Measurements from ENCODE around the gene EML2. TPM values are rescaled to one million over a fixed set of nuclear protein-coding genes. Genes with fewer than 3 reads are reported as not detected.
A peak's percentile ranks its signal among the peaks of the same experiment; 100 is the strongest.
"Not testable (repeated sequence)": the region's sequence is repeated elsewhere in the genome, so short reads cannot be mapped to it uniquely, and the experiment has no call there.

The EML2 gene
- total RNA-seq, 2 experiments from 2014 or later: 93.1 to 94.2 TPM

- no peak overlapping the region for H3K4me3 Mint-ChIP-seq
- no peak for DNase-seq
- H3K27me3 Mint-ChIP-seq: no peaks in the 10 kb centered on the region
- no peak for ATAC-seq (ENCODE audit: low read depth)
- no peaks in the 10 kb centered on the region for H3K9me3 Mint-ChIP-seq
- H3K36me3 Mint-ChIP-seq: peaks cover 46% of the 10 kb centered on the region
- POLR2A ChIA-PET: no interaction called here
- H3K27ac Mint-ChIP-seq: peak overlapping the region; percentile 5
- H3K4me1 Mint-ChIP-seq: peaks cover 5% of the 10 kb centered on the region
Observed at GRCh38 chr19:45623984-45624383, 15.2 kb downstream of the EML2 start.

- DNase-seq (no peak), ATAC-seq (ENCODE audit: low read depth) (no peak)
- POLR2A ChIA-PET: interaction anchor here (0.6 kb wide), 1 partner anchor 45 kb away, joined by 3 read pairs; no protein-coding TSS in a partner anchor
- H3K27ac Mint-ChIP-seq: no peak overlapping the region
- H3K4me1 Mint-ChIP-seq: peaks cover 5% of the 10 kb centered on the region
- peaks cover 42% of the 10 kb centered on the region for H3K36me3 Mint-ChIP-seq
- H3K27me3 Mint-ChIP-seq: no peaks in the 10 kb centered on the region
- no peaks in the 10 kb centered on the region for H3K9me3 Mint-ChIP-seq
- no peak overlapping the region for H3K4me3 Mint-ChIP-seq
Observed at GRCh38 chr19:45621976-45622503, 17.2 kb downstream of the EML2 start.

- DNase-seq: no peak
- Mint-ChIP-seq H3K27ac (no peak overlapping the region), H3K36me3 (peaks cover 43% of the 10 kb centered on the region), H3K4me1 (peaks cover 5% of the 10 kb centered on the region), H3K4me3 (no peak overlapping the region), H3K9me3 (no peaks in the 10 kb centered on the region), H3K27me3 (no peaks in the 10 kb centered on the region)
- POLR2A ChIA-PET: no interaction called here
- no peak for ATAC-seq (ENCODE audit: low read depth)
Observed at GRCh38 chr19:45621389-45621788, 17.8 kb downstream of the EML2 start.

- DNase-seq (no peak), ATAC-seq (ENCODE audit: low read depth) (no peak)
- POLR2A ChIA-PET: no interaction called here
- Mint-ChIP-seq H3K27ac (no peak overlapping the region), H3K9me3 (no peaks in the 10 kb centered on the region), H3K27me3 (no peaks in the 10 kb centered on the region), H3K36me3 (peaks cover 40% of the 10 kb centered on the region), H3K4me3 (no peak overlapping the region), H3K4me1 (peaks cover 15% of the 10 kb centered on the region)
Observed at GRCh38 chr19:45616704-45617017, 22.5 kb downstream of the EML2 start.

- Mint-ChIP-seq H3K27me3 (no peaks in the 10 kb centered on the region), H3K36me3 (peaks cover 37% of the 10 kb centered on the region), H3K9me3 (no peaks in the 10 kb centered on the region), H3K4me1 (peaks cover 15% of the 10 kb centered on the region), H3K4me3 (no peak overlapping the region), H3K27ac (peak overlapping the region; percentile 45)
- peak; percentile 66 for DNase-seq
- ATAC-seq (ENCODE audit: low read depth): peak; percentile 67
- POLR2A ChIA-PET: interaction anchor here (0.5 kb wide), 1 partner anchor 241 kb away, joined by 5 read pairs; no protein-coding TSS in a partner anchor
Observed at GRCh38 chr19:45615795-45616703, 23.1 kb downstream of the EML2 start.

- DNase-seq; H3K4me3 Mint-ChIP-seq; H3K9me3 Mint-ChIP-seq; H3K27ac Mint-ChIP-seq; POLR2A ChIA-PET; ATAC-seq (ENCODE audit: low read depth); H3K27me3 Mint-ChIP-seq: not testable (repeated sequence)
- H3K4me1 Mint-ChIP-seq: peaks cover 15% of the 10 kb centered on the region
- H3K36me3 Mint-ChIP-seq: peaks cover 37% of the 10 kb centered on the region
Observed at GRCh38 chr19:45615056-45615455, 24.1 kb downstream of the EML2 start.

GRCh38 chr19:45613926-45614725 is 25.1 kb downstream of the EML2 start:
- peaks cover 41% of the 10 kb centered on the region for H3K36me3 Mint-ChIP-seq
- peaks cover 15% of the 10 kb centered on the region for H3K4me1 Mint-ChIP-seq
- DNase-seq (no peak), ATAC-seq (ENCODE audit: low read depth) (peak; percentile 69)
- H3K9me3 Mint-ChIP-seq: no peaks in the 10 kb centered on the region
- peak overlapping the region; percentile 17 for H3K4me3 Mint-ChIP-seq
- POLR2A ChIA-PET: interaction anchor here (1.8 kb wide), 1 partner anchor 28 kb away, joined by 8 read pairs; no protein-coding TSS in a partner anchor
- H3K27me3 Mint-ChIP-seq: no peaks in the 10 kb centered on the region
- peak overlapping the region; percentile 67 for H3K27ac Mint-ChIP-seq

GRCh38 chr19:45608948-45609347 is 30.2 kb downstream of the EML2 start:
- H3K27ac Mint-ChIP-seq: no peak overlapping the region
- no peaks in the 10 kb centered on the region for H3K27me3 Mint-ChIP-seq
- POLR2A ChIA-PET: no interaction called here
- ATAC-seq (ENCODE audit: low read depth) (no peak), DNase-seq (no peak)
- H3K4me1 Mint-ChIP-seq: peaks cover 7% of the 10 kb centered on the region
- peaks cover 23% of the 10 kb centered on the region for H3K36me3 Mint-ChIP-seq
- no peaks in the 10 kb centered on the region for H3K9me3 Mint-ChIP-seq
- H3K4me3 Mint-ChIP-seq: no peak overlapping the region

GRCh38 chr19:45607071-45608029 is 31.8 kb downstream of the EML2 start:
- H3K9me3 Mint-ChIP-seq: no peaks in the 10 kb centered on the region
- POLR2A ChIA-PET: interaction anchor here (0.6 to 3.2 kb wide), 3 partner anchors 35 to 83 kb away, joined by 4 to 19 read pairs (median 4); no protein-coding TSS in a partner anchor
- H3K27ac Mint-ChIP-seq: peak overlapping the region; percentile 81
- DNase-seq (peak; percentile 60), ATAC-seq (ENCODE audit: low read depth) (peak; percentile 47)
- H3K4me3 Mint-ChIP-seq: peak overlapping the region; percentile 59
- H3K36me3 Mint-ChIP-seq: peaks cover 21% of the 10 kb centered on the region
- H3K4me1 Mint-ChIP-seq: peaks cover 9% of the 10 kb centered on the region
- H3K27me3 Mint-ChIP-seq: peaks cover 14% of the 10 kb centered on the region

GRCh38 chr19:45601524-45602374 is 37.4 kb downstream of the EML2 start, which contains the start of gene GPR4:
Gene GPR4, minus strand, starts transcription at chr19:45602212. Its CDS starts 10,346 bp downstream, at chr19:45591866.
- no peak within 1 kb of the TSS for H3K27ac Mint-ChIP-seq
- peak within 1 kb of the TSS; percentile 3 for H3K4me3 Mint-ChIP-seq
- peaks cover 5% of the 10 kb centered on the region for H3K36me3 Mint-ChIP-seq
- DNase-seq: peak; percentile 38
- H3K4me1 Mint-ChIP-seq: peaks cover 23% of the 10 kb centered on the region
- H3K9me3 Mint-ChIP-seq: no peaks in the 10 kb centered on the region
- peak; percentile 25 for ATAC-seq (ENCODE audit: low read depth)
- H3K27me3 Mint-ChIP-seq: peaks cover 65% of the 10 kb centered on the region
- POLR2A ChIA-PET: no interaction called here

GRCh38 chr19:45601115-45601514 is 38.1 kb downstream of the EML2 start:
- POLR2A ChIA-PET: interaction anchor here (0.6 kb wide), 1 partner anchor 8 kb away, joined by 6 read pairs; no protein-coding TSS in a partner anchor

More at GRCh38 chr19:45601115-45601514, 38.1 kb downstream of the EML2 start:
- DNase-seq (no peak), ATAC-seq (ENCODE audit: low read depth) (no peak)
- peaks cover 70% of the 10 kb centered on the region for H3K27me3 Mint-ChIP-seq
- H3K27ac Mint-ChIP-seq: no peak overlapping the region
- peaks cover 23% of the 10 kb centered on the region for H3K4me1 Mint-ChIP-seq
- peaks cover 5% of the 10 kb centered on the region for H3K36me3 Mint-ChIP-seq
- H3K4me3 Mint-ChIP-seq: no peak overlapping the region
- no peaks in the 10 kb centered on the region for H3K9me3 Mint-ChIP-seq
